Suprapubic skin (tissue), 4 donors: ENCODE measurements around the gene XYLT2.

ENCODE experiments used
- EP300 ChIP-seq: sonication (generic); formaldehyde crosslinking; IDR thresholded peaks from one replicate; pipeline ENCODE4 v1.6.1; 2017; ENCODE audit warnings: antibody characterized with exemption
- POLR2AphosphoS5 ChIP-seq, 3 donors: sonication (generic); formaldehyde crosslinking; IDR thresholded peaks; one replicate each; pipeline ENCODE4 v1.6.1; 2017; ENCODE audit warnings: antibody characterized with exemption in 3 of 3

- TF ChIP-seq EP300 (no peak), POLR2AphosphoS5 (IDR thresholded peaks at IDR 0.05) (no peak)
Observed at GRCh38 chr17:50354776-50355175, 8.8 kb downstream of the XYLT2 start.
